Subcutaneous adipose tissue (tissue), 4 donors: Measurements from ENCODE around the gene ARMC3. TPM values are rescaled to one million over a fixed set of nuclear protein-coding genes. Genes with fewer than 3 reads are reported as not detected.

Experiments used
- total RNA-seq, 4 donors: library from RNA; depleted of rRNA; stranded (reverse); fragments of >200 nt; gene quantifications; one replicate each; pipeline ENCODE4 v1.1.0, GENCODE V29; 2016
- TF ChIP-seq, protein P1 (sequence below): fragments of 450-650 bp; IDR thresholded peaks from one replicate; pipeline ENCODE4 v1.5.1; 2016; ENCODE audit warnings: low read depth, mild to moderate bottlenecking, control low read depth, antibody characterized with exemption, moderate library complexity

Gene ARMC3
- total RNA-seq, 4 donors from 2014 or later, result not detected

DNA sequence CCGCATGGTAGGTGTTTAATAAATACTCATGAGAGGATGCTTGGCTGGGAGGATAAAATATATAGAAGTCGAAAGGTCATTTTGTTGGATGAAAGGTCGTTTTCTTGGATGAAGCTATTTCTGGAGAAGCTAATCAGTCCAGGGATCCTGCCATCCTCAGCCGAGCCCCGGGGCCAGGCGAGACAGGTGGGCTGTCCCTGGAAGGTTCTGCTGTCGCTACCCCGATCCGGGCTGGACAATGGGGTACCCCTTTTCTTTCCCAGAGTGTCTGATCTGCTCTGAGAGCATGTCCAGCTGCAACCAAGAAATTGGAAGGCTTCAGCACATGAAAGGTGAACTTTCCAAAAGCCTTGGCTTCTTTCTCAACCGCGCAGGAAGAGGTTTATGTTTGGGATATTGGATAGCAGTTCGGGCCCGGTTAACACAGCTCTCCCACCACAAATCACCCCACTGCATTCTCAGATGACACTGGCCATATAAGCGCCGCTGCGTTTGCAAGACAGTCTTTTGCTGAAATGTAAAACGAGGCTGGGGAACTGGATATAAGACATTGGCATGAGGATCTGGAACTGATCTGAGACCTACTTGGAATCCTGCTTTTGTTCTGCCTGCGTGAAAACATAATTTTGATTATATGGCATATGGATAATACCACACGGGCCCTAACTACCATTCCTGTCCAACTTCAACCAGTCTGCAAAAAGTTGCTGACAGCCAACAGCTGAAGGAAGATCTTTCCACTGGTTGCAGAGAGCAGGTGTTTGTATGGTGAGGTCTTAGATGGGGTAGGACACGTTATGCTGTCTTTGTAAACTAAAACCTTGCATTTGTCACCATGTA lies 136.3 kb downstream of the ARMC3 start:
- TF ChIP-seq, protein P1, sequence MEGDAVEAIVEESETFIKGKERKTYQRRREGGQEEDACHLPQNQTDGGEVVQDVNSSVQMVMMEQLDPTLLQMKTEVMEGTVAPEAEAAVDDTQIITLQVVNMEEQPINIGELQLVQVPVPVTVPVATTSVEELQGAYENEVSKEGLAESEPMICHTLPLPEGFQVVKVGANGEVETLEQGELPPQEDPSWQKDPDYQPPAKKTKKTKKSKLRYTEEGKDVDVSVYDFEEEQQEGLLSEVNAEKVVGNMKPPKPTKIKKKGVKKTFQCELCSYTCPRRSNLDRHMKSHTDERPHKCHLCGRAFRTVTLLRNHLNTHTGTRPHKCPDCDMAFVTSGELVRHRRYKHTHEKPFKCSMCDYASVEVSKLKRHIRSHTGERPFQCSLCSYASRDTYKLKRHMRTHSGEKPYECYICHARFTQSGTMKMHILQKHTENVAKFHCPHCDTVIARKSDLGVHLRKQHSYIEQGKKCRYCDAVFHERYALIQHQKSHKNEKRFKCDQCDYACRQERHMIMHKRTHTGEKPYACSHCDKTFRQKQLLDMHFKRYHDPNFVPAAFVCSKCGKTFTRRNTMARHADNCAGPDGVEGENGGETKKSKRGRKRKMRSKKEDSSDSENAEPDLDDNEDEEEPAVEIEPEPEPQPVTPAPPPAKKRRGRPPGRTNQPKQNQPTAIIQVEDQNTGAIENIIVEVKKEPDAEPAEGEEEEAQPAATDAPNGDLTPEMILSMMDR, result no peak

DNA sequence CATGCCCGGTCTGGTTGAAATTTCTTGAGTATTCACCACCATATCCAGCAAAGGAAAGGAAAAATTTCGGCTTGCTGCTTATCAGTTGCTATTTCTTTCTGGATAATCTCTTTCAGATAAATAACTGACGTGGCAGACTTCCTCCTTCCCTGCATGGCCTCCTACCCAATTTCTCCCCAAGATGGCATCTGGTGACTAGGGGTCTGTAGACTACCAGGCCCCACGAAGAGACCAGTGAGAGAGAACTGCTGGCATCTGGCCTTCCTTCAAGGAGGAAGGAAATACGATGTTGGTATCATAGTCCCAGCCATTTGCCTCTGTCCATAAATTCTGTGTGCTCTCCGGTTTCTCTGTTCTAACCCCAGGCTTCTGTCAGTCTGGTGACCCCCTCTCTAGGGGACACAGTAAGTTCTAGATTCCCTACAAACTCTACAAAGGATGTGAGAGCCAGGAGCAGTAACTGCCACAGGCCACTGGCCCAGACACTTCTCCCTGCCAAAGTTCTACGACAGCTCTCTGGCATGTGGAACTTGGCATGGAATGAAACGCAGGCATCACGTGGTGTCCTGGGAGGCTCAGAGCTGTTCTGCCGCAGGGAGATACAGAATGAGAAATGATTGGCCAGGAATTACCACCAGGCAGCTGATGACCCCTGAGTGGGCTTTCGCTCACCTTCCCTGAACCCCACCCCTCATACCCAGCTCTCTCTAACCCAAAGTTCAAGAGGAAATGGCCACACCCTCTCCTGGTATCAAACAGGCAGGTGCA lies 137.5 kb downstream of the ARMC3 start:
- TF ChIP-seq, protein P1, result no peak

DNA sequence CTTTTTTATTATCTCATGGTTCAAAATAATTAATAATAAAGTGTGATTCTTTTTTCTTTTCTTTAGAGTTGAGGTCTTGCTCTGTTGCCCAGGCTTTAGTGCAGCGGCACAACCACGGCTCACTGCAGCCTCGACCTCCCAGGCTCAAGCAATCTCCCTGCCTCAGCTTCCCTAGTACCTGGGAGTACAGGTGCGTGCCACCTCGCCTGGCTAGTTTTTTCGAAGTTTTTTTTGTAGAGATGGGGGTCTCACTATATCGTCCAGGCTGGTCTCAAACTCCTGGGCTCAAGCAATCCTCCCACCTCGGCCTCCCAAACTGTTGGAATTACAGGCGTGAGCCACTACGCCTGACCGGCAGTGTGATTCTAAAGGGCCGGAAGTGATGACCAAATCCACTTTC lies 139.5 kb downstream of the ARMC3 start:
- TF ChIP-seq, protein P1, result no peak

DNA sequence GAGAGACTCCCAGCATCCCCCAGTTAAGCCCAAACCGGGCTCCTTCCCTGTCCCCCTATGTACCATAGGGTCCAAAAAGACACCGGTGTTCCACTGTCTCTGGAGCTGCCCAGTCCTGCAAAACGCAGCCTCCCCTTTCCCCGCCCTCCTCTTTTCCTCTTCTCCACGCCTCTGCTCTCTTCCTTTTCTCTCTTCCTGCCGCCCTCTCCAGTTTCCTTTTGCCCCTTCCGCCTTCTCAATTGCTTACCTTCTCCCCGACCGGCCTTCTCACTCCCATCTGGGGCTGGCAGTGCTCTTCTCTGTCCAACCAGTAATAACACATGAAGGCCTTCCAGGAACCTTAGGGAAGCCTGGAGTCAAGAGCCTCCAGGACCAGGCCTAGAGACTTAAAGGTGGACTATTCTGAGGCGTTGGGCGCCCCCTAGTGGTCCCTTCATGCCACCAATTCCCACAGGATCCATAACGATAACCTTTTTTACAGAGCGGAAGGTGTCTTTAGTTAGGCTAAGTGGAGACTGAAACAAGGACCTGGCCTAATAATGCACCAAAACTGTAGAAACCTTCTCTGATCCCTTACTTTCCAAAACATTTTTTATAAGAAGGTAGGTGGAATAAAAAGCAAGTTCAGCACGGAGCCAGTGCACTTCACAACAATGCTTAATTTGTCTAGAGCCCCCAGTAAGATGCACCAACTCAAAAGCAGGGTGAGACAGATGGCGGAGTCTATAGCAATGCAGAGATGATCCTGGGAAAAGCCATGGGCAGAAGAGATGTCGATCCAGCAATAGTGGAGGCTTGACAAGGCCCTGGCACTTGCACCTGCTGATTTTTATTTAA lies 140.3 kb downstream of the ARMC3 start:
- TF ChIP-seq, protein P1, result no peak

DNA sequence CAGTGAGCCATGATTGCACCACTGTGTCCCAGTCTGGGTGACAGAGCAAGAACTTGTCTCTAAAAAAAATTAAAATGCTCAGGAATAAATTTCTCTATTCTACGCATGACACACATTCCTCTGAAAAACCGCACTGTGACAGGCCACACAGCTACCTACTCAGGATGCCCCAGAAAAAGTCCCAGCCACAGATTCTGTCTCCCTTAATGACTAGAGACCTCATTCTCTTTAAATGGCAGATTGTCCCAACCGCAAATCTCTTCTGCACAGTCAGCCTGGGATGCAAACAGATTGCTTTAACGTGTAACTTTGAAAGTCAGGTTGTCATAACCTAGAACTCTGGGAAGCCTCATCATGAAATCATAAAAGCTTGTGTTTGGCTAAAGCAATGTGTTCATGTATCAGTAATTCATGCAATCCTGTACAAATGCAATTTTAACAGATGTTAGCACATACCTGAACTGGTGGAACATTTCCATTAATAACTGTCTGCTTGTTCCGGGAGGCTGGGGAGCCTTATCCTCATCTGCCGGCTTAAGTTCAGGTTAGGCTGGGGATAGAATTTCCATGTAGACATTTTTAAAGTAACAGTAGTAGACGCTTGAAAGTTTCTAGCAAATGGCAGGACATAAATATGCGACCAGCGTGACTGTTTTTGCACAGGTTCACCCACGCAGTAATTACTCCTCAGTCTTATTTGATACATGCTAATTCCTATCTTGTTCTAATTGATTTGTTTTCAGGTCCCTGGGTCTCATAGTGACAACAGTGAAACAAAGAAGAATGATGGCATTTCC lies 141.4 kb downstream of the ARMC3 start:
- TF ChIP-seq, protein P1, result no peak

DNA sequence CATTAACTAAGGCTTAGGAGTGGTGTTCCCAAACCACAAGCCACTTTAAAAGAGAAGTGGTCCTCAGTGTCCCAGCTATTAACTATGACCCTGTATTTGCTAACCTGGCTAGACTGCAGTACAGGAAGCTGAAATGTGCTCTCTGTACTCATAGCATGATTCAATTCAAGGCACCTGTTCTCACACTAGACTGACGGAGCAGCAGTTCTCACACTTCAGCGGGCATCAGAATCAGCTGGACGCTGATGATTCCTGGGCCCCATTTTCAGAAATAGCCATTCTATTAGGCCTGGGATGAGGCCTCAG lies 143.0 kb downstream of the ARMC3 start:
- TF ChIP-seq, protein P1, result no peak
